Measurements from ENCODE around the gene NAXD.

DNA sequence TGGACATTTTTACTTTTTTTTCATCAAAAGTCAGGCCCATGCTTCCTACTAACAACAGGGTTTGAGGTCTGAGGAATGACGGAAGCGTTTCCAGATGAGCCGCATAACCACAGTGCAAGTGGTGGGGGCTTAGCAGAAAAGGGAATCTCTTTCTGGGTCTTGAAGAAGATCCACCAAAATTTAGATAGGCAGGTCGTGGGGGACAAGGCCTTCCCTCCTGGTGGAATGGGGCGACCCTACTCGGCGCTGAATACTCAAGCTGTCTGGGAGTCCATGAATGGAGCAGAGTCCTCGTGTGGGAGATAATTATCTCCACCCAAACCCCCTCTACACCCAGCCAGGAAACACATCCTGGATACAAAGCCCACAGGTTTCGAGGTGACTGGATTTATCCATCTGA lies 53.7 kb downstream of the NAXD start:
- TF ChIP-seq CTCF (IDR thresholded peaks at IDR 0.05), result no peak
- no peak for TF ChIP-seq POLR2A (IDR thresholded peaks at IDR 0.05)
